ENCODE measurements around the gene ERFL. TPM values are rescaled to one million over a fixed set of nuclear protein-coding genes. Genes with fewer than 3 reads are reported as not detected.

The ERFL gene
- total and polyA plus RNA-seq, 3 donors from 2014 or later: 0.78 to 2.4 (median 2.2) TPM

GRCh38 chr19:41872775-41873647 lies 55.2 kb downstream of the ERFL start:
- no peaks in the 10 kb centered on the region for H3K27me3 ChIP-seq
- H3K4me3 ChIP-seq: no peak overlapping the region
- no peak overlapping the region for H3K27ac ChIP-seq
- no peaks in the 10 kb centered on the region for H3K9me3 ChIP-seq
- peak; percentile 64 for DNase-seq
- WGBS, 2 donors: 70% methylated on average over 7 to 18 of the region's 18 CpGs
- TF ChIP-seq CTCF (IDR thresholded peaks at IDR 0.05) (peak in 1 of 3 experiments; percentile 36), POLR2A (IDR thresholded peaks at IDR 0.05) (no peak)
- H3K36me3 ChIP-seq (ENCODE audit: low read depth, missing control alignments): no peaks in the 10 kb centered on the region
- H3K4me1 ChIP-seq: no peaks in the 10 kb centered on the region
- intact Hi-C loops (cut with DNase I; ENCODE audit: low total_unique reads): loop anchor here (10.0 kb wide), 1 partner anchor 82 kb away; the partner anchor contains the start of gene RABAC1

- intact Hi-C loops (cut with DNase I; ENCODE audit: low total_unique reads): loop anchor here (10.0 kb wide), 1 partner anchor 82 kb away; the partner anchor contains the start of gene RABAC1
- no peak for DNase-seq
- Histone ChIP-seq H3K27me3 (no peaks in the 10 kb centered on the region), H3K36me3 (ENCODE audit: low read depth, missing control alignments) (no peaks in the 10 kb centered on the region), H3K4me1 (no peaks in the 10 kb centered on the region), H3K4me3 (no peak overlapping the region), H3K27ac (no peak overlapping the region), H3K9me3 (no peaks in the 10 kb centered on the region)
- WGBS, 2 donors: 91 to 92% methylated on average over 12 of the region's 12 CpGs
- TF ChIP-seq CTCF (IDR thresholded peaks at IDR 0.05) (no peak), POLR2A (IDR thresholded peaks at IDR 0.05) (no peak)
These were observed 55.9 kb downstream of the ERFL start for GRCh38 chr19:41872384-41872774.

GRCh38 chr19:41871573-41872383 lies 56.5 kb downstream of the ERFL start:
- DNase-seq: no peak
- H3K4me1 ChIP-seq: no peaks in the 10 kb centered on the region
- no peaks in the 10 kb centered on the region for H3K27me3 ChIP-seq
- no peak overlapping the region for H3K27ac ChIP-seq
- H3K36me3 ChIP-seq (ENCODE audit: low read depth, missing control alignments): no peaks in the 10 kb centered on the region
- no peaks in the 10 kb centered on the region for H3K9me3 ChIP-seq
- intact Hi-C loops (cut with DNase I; ENCODE audit: low total_unique reads): loop anchor here (10.0 kb wide), 1 partner anchor 83 kb away; the partner anchor contains the start of gene RABAC1
- no peak for TF ChIP-seq CTCF (IDR thresholded peaks at IDR 0.05)
- TF ChIP-seq POLR2A (IDR thresholded peaks at IDR 0.05): no peak
- WGBS, 2 donors: 60 to 72% methylated on average over 10 to 16 of the region's 16 CpGs
- no peak overlapping the region for H3K4me3 ChIP-seq

GRCh38 chr19:41870401-41870873 lies 57.8 kb downstream of the ERFL start:
- no peaks in the 10 kb centered on the region for H3K36me3 ChIP-seq (ENCODE audit: low read depth, missing control alignments)
- no peak overlapping the region for H3K27ac ChIP-seq
- H3K9me3 ChIP-seq: no peaks in the 10 kb centered on the region
- intact Hi-C loops (cut with DNase I; ENCODE audit: low total_unique reads): loop anchor here (10.0 kb wide), 1 partner anchor 84 kb away; the partner anchor contains the start of gene RABAC1
- no peaks in the 10 kb centered on the region for H3K4me1 ChIP-seq
- no peaks in the 10 kb centered on the region for H3K27me3 ChIP-seq
- no peak for DNase-seq
- TF ChIP-seq CTCF (IDR thresholded peaks at IDR 0.05): no peak
- no peak for TF ChIP-seq POLR2A (IDR thresholded peaks at IDR 0.05)
- no peak overlapping the region for H3K4me3 ChIP-seq
- 45 to 79% methylated on average over 3 of the region's 3 CpGs for WGBS, 2 donors
